HL-60 (cell line): ENCODE data around the gene ERC2.

Experiments used
- CTCF ChIP-seq: IDR thresholded peaks from one replicate; pipeline ENCODE4 v1.5.1; 2011; ENCODE audit warnings: low read length, control low read depth, inconsistent platforms; ENCODE audit not compliant: insufficient read depth
- POLR2AphosphoS5 ChIP-seq: IDR thresholded peaks from 2 replicates; pipeline ENCODE4 v1.6.1; 2012; ENCODE audit warnings: low read depth

GRCh38 chr3:55622733-55623132 lies 845.5 kb downstream of the ERC2 start:
- TF ChIP-seq CTCF (no peak), POLR2AphosphoS5 (no peak)
